ENCODE data around the gene OS9.

Gene OS9

GRCh38 chr12:57715786-57716185 is 21.9 kb downstream of the OS9 start:
- TF ChIP-seq CTCF (IDR thresholded peaks at IDR 0.05), result no peak

- TF ChIP-seq CTCF (IDR thresholded peaks at IDR 0.05), result no peak
Observed at GRCh38 chr12:57716305-57716704, 22.4 kb downstream of the OS9 start.

GRCh38 chr12:57717131-57717530 is 23.2 kb downstream of the OS9 start:
- no peak for TF ChIP-seq CTCF (IDR thresholded peaks at IDR 0.05)

GRCh38 chr12:57717846-57718640 is 24.1 kb downstream of the OS9 start:
- TF ChIP-seq CTCF (IDR thresholded peaks at IDR 0.05), result no peak

- no peak for TF ChIP-seq CTCF (IDR thresholded peaks at IDR 0.05)
Observed at GRCh38 chr12:57718641-57719528, 25.0 kb downstream of the OS9 start.

- no peak for TF ChIP-seq CTCF (IDR thresholded peaks at IDR 0.05)
Observed at GRCh38 chr12:57719777-57720605, 26.1 kb downstream of the OS9 start.
